Measurements from ENCODE around the gene IZUMO1. TPM values are rescaled to one million over a fixed set of nuclear protein-coding genes. Genes with fewer than 3 reads are reported as not detected.
"Not testable (repeated sequence)": the region's sequence is repeated elsewhere in the genome, so short reads cannot be mapped to it uniquely, and the experiment has no call there.

The IZUMO1 gene
- total and polyA plus RNA-seq, 9 of the 15 experiments (the other 6 are each of a cell fraction or from before 2014, with no cell fraction given): 0.14 to 2.1 (median 0.73) TPM

DNA sequence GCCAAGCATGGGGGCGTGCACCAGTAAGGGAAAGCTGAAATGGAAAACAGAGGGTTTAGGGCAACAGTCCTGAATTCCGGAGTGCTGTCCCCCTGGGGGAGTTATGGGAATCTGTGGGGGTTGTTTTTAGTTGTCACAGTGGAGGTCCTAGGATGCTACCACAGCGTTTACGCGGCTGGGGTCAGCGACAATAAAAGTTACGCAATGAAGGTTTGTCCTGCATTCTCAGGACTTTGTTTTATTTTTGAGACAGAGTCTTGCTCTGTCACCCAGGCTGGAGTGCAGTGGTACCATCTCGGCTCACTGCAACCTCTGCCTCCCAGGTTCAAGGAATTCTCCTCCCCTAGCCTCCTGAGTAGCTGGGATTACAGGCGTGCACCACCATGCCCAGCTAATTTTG, 53.1 kb downstream of the IZUMO1 start:
- FAIRE-seq; H3K9ac ChIP-seq (ENCODE audit: insufficient read depth in 1 of 2, low read depth in 2 of 2, low read length in 2 of 2); H3K27me3 ChIP-seq (ENCODE audit: control insufficient read depth in 2 of 2, insufficient read depth in 2 of 2, low read length in 2 of 2); in situ Hi-C loops (cut with MboI); H3K4me2 ChIP-seq (ENCODE audit: insufficient read depth, low read length); intact Hi-C loops (cut with micrococcal nuclease); POLR2A ChIA-PET; H3K27ac ChIP-seq (ENCODE audit: extremely low read depth, low read depth, low read length); H4K20me1 ChIP-seq (replicated peaks; ENCODE audit: control insufficient read depth, insufficient read depth, low read length); BruUV-seq (replicated peaks); H2AFZ ChIP-seq (ENCODE audit: low read depth, low read length); H3K9me1 ChIP-seq (ENCODE audit: control insufficient read depth, insufficient read depth, low read length); CTCF ChIA-PET (ENCODE audit: low intra/inter-chr PET ratio); DNase-seq (ENCODE audit: extremely low read depth in 1 of 4, low spot score in 3 of 4); H3K36me3 ChIP-seq (ENCODE audit: control insufficient read depth, insufficient read depth, low read length); ATAC-seq; H3K79me2 ChIP-seq (ENCODE audit: control insufficient read depth, insufficient read depth, low read length); H3K9me3 ChIP-seq (replicated peaks; ENCODE audit: control insufficient read depth, insufficient read depth, low read depth, low read length); H3K4me3 ChIP-seq: not testable (repeated sequence)
- TF ChIP-seq CEBPG (CRISPR knock-in tag; IDR thresholded peaks at IDR 0.05) (peak; percentile 44; the same call in 1 of the 2 replicates), CEBPG (tag; conservative IDR thresholded peaks at IDR 0.05 in 1 of 2, IDR thresholded peaks at IDR 0.05 in 1 of 2) (peak; percentile 24 to 64; a peak in 2 of 4 replicates), CEBPB (tag; IDR thresholded peaks at IDR 0.05) (peak; percentile 89)
- WGBS (ENCODE audit: insufficient coverage, low coverage, missing lambda C conversion rate): 62% methylated on average over 9 of the region's 9 CpGs
- H3K4me1 ChIP-seq (replicated peaks in 1 of 2; ENCODE audit: control insufficient read depth in 2 of 2, insufficient read depth in 2 of 2, low read length in 2 of 2): peaks cover 9 to 26% of the 10 kb centered on the region in 2 experiments; a peak in 4 of 5 replicates

Small RNA genes lying within 50 kb of the gene (small RNA-seq; reads per million reads assigned to genes)
- gene RNU6-317P: not detected

Other genes with a start within 250 kb of the IZUMO1 start
Only the 7 nearest of the 25 such genes appear.
- not detected in 2 replicates for gene NTN5, start 73.9 kb downstream of the IZUMO1 start, total RNA-seq (2014; rRNA removed)
- gene NTN5, start 73.9 kb downstream of the IZUMO1 start, total RNA-seq (2014; rRNA removed; fragmentation: Illumina TruSeq; extraction: Trizol): not detected in 2 replicates
- not detected in 2 replicates for gene NTN5, start 73.9 kb downstream of the IZUMO1 start, total RNA-seq (2015; rRNA removed; fragmentation: Illumina TruSeq; extraction: Trizol)
- gene NTN5, start 73.9 kb downstream of the IZUMO1 start, total RNA-seq (2021): not detected in 2 replicates
- gene NTN5, start 73.9 kb downstream of the IZUMO1 start, polyA plus RNA-seq (2011; rRNA removed): 0.04 TPM in 1 of 2 replicates, not detected in the other
- gene NTN5, start 73.9 kb downstream of the IZUMO1 start, polyA plus RNA-seq (2014; fragmentation: Illumina TruSeq; extraction: Trizol): not detected in 2 replicates
- gene NTN5, start 73.9 kb downstream of the IZUMO1 start, polyA plus RNA-seq (2014; fragmentation: Nextera tagmentation; extraction: Ambion mirVana): not detected
- 0.07 TPM in 1 of 2 replicates, not detected in the other for gene NTN5, start 73.9 kb downstream of the IZUMO1 start, polyA plus RNA-seq (2014; rRNA removed)
- gene FUT2, start 50.9 kb downstream of the IZUMO1 start, total RNA-seq (2014; rRNA removed): not detected in 2 replicates
- gene FUT2, start 50.9 kb downstream of the IZUMO1 start, total RNA-seq (2014; rRNA removed; fragmentation: Illumina TruSeq; extraction: Trizol): not detected in 2 replicates
- gene FUT2, start 50.9 kb downstream of the IZUMO1 start, total RNA-seq (2015; rRNA removed; fragmentation: Illumina TruSeq; extraction: Trizol): not detected in 2 replicates
- gene FUT2, start 50.9 kb downstream of the IZUMO1 start, total RNA-seq (2021): not detected in 2 replicates
- not detected in 2 replicates for gene FUT2, start 50.9 kb downstream of the IZUMO1 start, polyA plus RNA-seq (2011; rRNA removed)
- gene FUT2, start 50.9 kb downstream of the IZUMO1 start, polyA plus RNA-seq (2014; fragmentation: Illumina TruSeq; extraction: Trizol): not detected in 2 replicates
- under 1 TPM; 0.03 to 0.04 TPM for gene FUT2, start 50.9 kb downstream of the IZUMO1 start, polyA plus RNA-seq (2014; fragmentation: Nextera tagmentation; extraction: Ambion mirVana)
- gene FUT2, start 50.9 kb downstream of the IZUMO1 start, polyA plus RNA-seq (2014; rRNA removed): not detected in 2 replicates
- gene MAMSTR, start 27.2 kb downstream of the IZUMO1 start, total RNA-seq (2014; rRNA removed): 0.27 and 0.45 TPM in 2 replicates
- 0.22 and 0.29 TPM in 2 replicates for gene MAMSTR, start 27.2 kb downstream of the IZUMO1 start, total RNA-seq (2014; rRNA removed; fragmentation: Illumina TruSeq; extraction: Trizol)
- 0.49 and 0.51 TPM in 2 replicates for gene MAMSTR, start 27.2 kb downstream of the IZUMO1 start, total RNA-seq (2015; rRNA removed; fragmentation: Illumina TruSeq; extraction: Trizol)
- gene MAMSTR, start 27.2 kb downstream of the IZUMO1 start, total RNA-seq (2021): 1.00 and 1.3 TPM in 2 replicates
- gene MAMSTR, start 27.2 kb downstream of the IZUMO1 start, polyA plus RNA-seq (2011; rRNA removed): 0.27 and 0.29 TPM in 2 replicates
- 0.55 and 0.73 TPM in 2 replicates for gene MAMSTR, start 27.2 kb downstream of the IZUMO1 start, polyA plus RNA-seq (2014; fragmentation: Illumina TruSeq; extraction: Trizol)
- gene MAMSTR, start 27.2 kb downstream of the IZUMO1 start, polyA plus RNA-seq (2014; fragmentation: Nextera tagmentation; extraction: Ambion mirVana): under 1 TPM in 1 of 2 experiments, not detected in 1; 0.08 TPM
- 0.84 and 0.91 TPM in 2 replicates for gene MAMSTR, start 27.2 kb downstream of the IZUMO1 start, polyA plus RNA-seq (2014; rRNA removed)
- gene RASIP1, start 6.3 kb downstream of the IZUMO1 start, total RNA-seq (2014; rRNA removed): 2.7 and 3.7 TPM in 2 replicates
- 0.58 and 0.61 TPM in 2 replicates for gene RASIP1, start 6.3 kb downstream of the IZUMO1 start, total RNA-seq (2014; rRNA removed; fragmentation: Illumina TruSeq; extraction: Trizol)
- 1.4 and 1.7 TPM in 2 replicates for gene RASIP1, start 6.3 kb downstream of the IZUMO1 start, total RNA-seq (2015; rRNA removed; fragmentation: Illumina TruSeq; extraction: Trizol)
- gene RASIP1, start 6.3 kb downstream of the IZUMO1 start, total RNA-seq (2021): 3.4 and 4.6 TPM in 2 replicates
- gene RASIP1, start 6.3 kb downstream of the IZUMO1 start, polyA plus RNA-seq (2011; rRNA removed): 1.4 and 2.1 TPM in 2 replicates
- gene RASIP1, start 6.3 kb downstream of the IZUMO1 start, polyA plus RNA-seq (2014; fragmentation: Illumina TruSeq; extraction: Trizol): 1.5 and 2.6 TPM in 2 replicates
- under 1 TPM; 0.20 to 0.24 TPM for gene RASIP1, start 6.3 kb downstream of the IZUMO1 start, polyA plus RNA-seq (2014; fragmentation: Nextera tagmentation; extraction: Ambion mirVana)
- gene RASIP1, start 6.3 kb downstream of the IZUMO1 start, polyA plus RNA-seq (2014; rRNA removed): 4.7 and 6.1 TPM in 2 replicates
- gene FUT1, start 5.7 kb upstream of the IZUMO1 start, total RNA-seq (2014; rRNA removed): 15.5 and 17.2 TPM in 2 replicates
- gene FUT1, start 5.7 kb upstream of the IZUMO1 start, total RNA-seq (2014; rRNA removed; fragmentation: Illumina TruSeq; extraction: Trizol): 8.9 TPM in 2 replicates
- 5.0 TPM in 2 replicates for gene FUT1, start 5.7 kb upstream of the IZUMO1 start, total RNA-seq (2015; rRNA removed; fragmentation: Illumina TruSeq; extraction: Trizol)
- 18.5 and 19.6 TPM in 2 replicates for gene FUT1, start 5.7 kb upstream of the IZUMO1 start, total RNA-seq (2021)
- gene FUT1, start 5.7 kb upstream of the IZUMO1 start, polyA plus RNA-seq (2011; rRNA removed): 3.2 and 5.0 TPM in 2 replicates
- 7.9 and 8.8 TPM in 2 replicates for gene FUT1, start 5.7 kb upstream of the IZUMO1 start, polyA plus RNA-seq (2014; fragmentation: Illumina TruSeq; extraction: Trizol)
- 1 to 10 TPM; 2.3 to 3.1 TPM for gene FUT1, start 5.7 kb upstream of the IZUMO1 start, polyA plus RNA-seq (2014; fragmentation: Nextera tagmentation; extraction: Ambion mirVana)
- 16.3 and 18.3 TPM in 2 replicates for gene FUT1, start 5.7 kb upstream of the IZUMO1 start, polyA plus RNA-seq (2014; rRNA removed)
- 0.33 and 0.77 TPM in 2 replicates for gene FGF21, start 8.6 kb upstream of the IZUMO1 start, total RNA-seq (2014; rRNA removed)
- not detected in 2 replicates for gene FGF21, start 8.6 kb upstream of the IZUMO1 start, total RNA-seq (2014; rRNA removed; fragmentation: Illumina TruSeq; extraction: Trizol)
- gene FGF21, start 8.6 kb upstream of the IZUMO1 start, total RNA-seq (2015; rRNA removed; fragmentation: Illumina TruSeq; extraction: Trizol): not detected in 2 replicates
- not detected in 2 replicates for gene FGF21, start 8.6 kb upstream of the IZUMO1 start, total RNA-seq (2021)
- not detected in 2 replicates for gene FGF21, start 8.6 kb upstream of the IZUMO1 start, polyA plus RNA-seq (2011; rRNA removed)
- 0.09 TPM in 1 of 2 replicates, not detected in the other for gene FGF21, start 8.6 kb upstream of the IZUMO1 start, polyA plus RNA-seq (2014; fragmentation: Illumina TruSeq; extraction: Trizol)
- gene FGF21, start 8.6 kb upstream of the IZUMO1 start, polyA plus RNA-seq (2014; fragmentation: Nextera tagmentation; extraction: Ambion mirVana): under 1 TPM in 1 of 2 experiments, not detected in 1; 0.04 TPM
- gene FGF21, start 8.6 kb upstream of the IZUMO1 start, polyA plus RNA-seq (2014; rRNA removed): not detected in 2 replicates
- gene BCAT2, start 64.1 kb upstream of the IZUMO1 start, total RNA-seq (2014; rRNA removed): 57.8 and 69.7 TPM in 2 replicates
- gene BCAT2, start 64.1 kb upstream of the IZUMO1 start, total RNA-seq (2014; rRNA removed; fragmentation: Illumina TruSeq; extraction: Trizol): 12.4 and 18.9 TPM in 2 replicates
- gene BCAT2, start 64.1 kb upstream of the IZUMO1 start, total RNA-seq (2015; rRNA removed; fragmentation: Illumina TruSeq; extraction: Trizol): 31.4 and 32.6 TPM in 2 replicates
- 79.6 and 84.8 TPM in 2 replicates for gene BCAT2, start 64.1 kb upstream of the IZUMO1 start, total RNA-seq (2021)
- gene BCAT2, start 64.1 kb upstream of the IZUMO1 start, polyA plus RNA-seq (2011; rRNA removed): 29.7 and 54.4 TPM in 2 replicates
- 53.9 and 68.4 TPM in 2 replicates for gene BCAT2, start 64.1 kb upstream of the IZUMO1 start, polyA plus RNA-seq (2014; fragmentation: Illumina TruSeq; extraction: Trizol)
- 10 to 100 TPM in 1 of 2 experiments, 1 to 10 TPM in 1; 3.4 to 17.0 TPM for gene BCAT2, start 64.1 kb upstream of the IZUMO1 start, polyA plus RNA-seq (2014; fragmentation: Nextera tagmentation; extraction: Ambion mirVana)
- 61.3 and 70.5 TPM in 2 replicates for gene BCAT2, start 64.1 kb upstream of the IZUMO1 start, polyA plus RNA-seq (2014; rRNA removed)